CD4-positive, alpha-beta T cell (primary cell): Measurements from ENCODE around the gene HADH. TPM values are rescaled to one million over a fixed set of nuclear protein-coding genes. Genes with fewer than 3 reads are reported as not detected.

Experiments
- ATAC-seq: fragments of 200-7000 bp; cut with Tn5 transposase; one replicate; pipeline ENCODE4 v1.10.0; 2022; ENCODE audit warnings: mild to moderate bottlenecking; ENCODE audit not compliant: poor library complexity
- CTCF ChIA-PET: fragments of 350-600 bp; sonication (Branson Sonifier 250); formaldehyde crosslinking; loops from one replicate; lab custom pipeline; 2021; ENCODE audit warnings: antibody characterized with exemption, inconsistent platforms; lab: Charles Lee
- POLR2A ChIA-PET: fragments of 350-600 bp; sonication (Branson Sonifier 250); formaldehyde crosslinking; loops from one replicate; lab custom pipeline; 2021; ENCODE audit warnings: antibody characterized with exemption, inconsistent platforms; lab: Charles Lee
- DNase-seq, 14 experiments: peaks; one replicate each; pipeline ENCODE4 v3.0.0-alpha.2; 2013 to 2020; ENCODE audit warnings: mixed read lengths in 2 of 14
- H3K27ac ChIP-seq, 2 donors: one replicate each; pipeline versions ENCODE4 v1.5.1 to v1.7.0; 2013; ENCODE audit warnings: low read length in 2 of 2, low read depth in 1 of 2, mild to moderate bottlenecking in 1 of 2
- H3K27me3 ChIP-seq, 2 experiments: 1 replicate in 1 of 2; 2 replicates in 1 of 2; pipeline versions ENCODE4 v1.6.1 to v1.7.0; 2013; ENCODE audit warnings: low read length in 2 of 2, control low read depth in 1 of 2, mild to moderate bottlenecking in 1 of 2, moderate library complexity in 1 of 2; ENCODE audit not compliant: insufficient read depth in 2 of 2, control insufficient read depth in 1 of 2
- H3K36me3 ChIP-seq: one replicate; pipeline ENCODE4 v1.6.1; 2013; ENCODE audit warnings: low read length, control low read depth; ENCODE audit not compliant: insufficient read depth
- H3K4me1 ChIP-seq: one replicate; pipeline ENCODE4 v1.6.1; 2013; ENCODE audit warnings: low read length, control low read depth; ENCODE audit not compliant: insufficient read depth
- H3K4me3 ChIP-seq: one replicate; pipeline ENCODE4 v1.5.1; 2013; ENCODE audit warnings: mild to moderate bottlenecking, low read length, moderate library complexity
- H3K9me3 ChIP-seq, 2 experiments: 1 replicate in 1 of 2; 2 replicates in 1 of 2; pipeline versions ENCODE4 v1.6.1 to v1.7.0; 2013; ENCODE audit warnings: low read length in 2 of 2, mild to moderate bottlenecking in 2 of 2, control low read depth in 1 of 2, moderate library complexity in 1 of 2; ENCODE audit not compliant: control insufficient read depth in 1 of 2, insufficient read depth in 1 of 2
- H3K27ac Mint-ChIP-seq: one replicate; pipeline ENCODE4 v1.8.0; 2020; ENCODE audit warnings: mixed read lengths
- H3K27me3 Mint-ChIP-seq: one replicate; pipeline ENCODE4 v1.8.0; 2021; ENCODE audit warnings: mixed read lengths
- H3K36me3 Mint-ChIP-seq: one replicate; pipeline ENCODE4 v1.8.0; 2021; ENCODE audit warnings: low read depth, mixed read lengths
- H3K4me1 Mint-ChIP-seq: one replicate; pipeline ENCODE4 v1.8.0; 2021; ENCODE audit warnings: low read depth, mixed read lengths
- H3K4me3 Mint-ChIP-seq: one replicate; pipeline ENCODE4 v1.8.0; 2020; ENCODE audit warnings: mild to moderate bottlenecking, mixed read lengths
- H3K9me3 Mint-ChIP-seq: one replicate; pipeline ENCODE4 v1.8.0; 2020; ENCODE audit warnings: mixed read lengths
- intact Hi-C, 2 experiments: fragments of 100-400 bp; cut with DNase I in 1 of 2; cut with micrococcal nuclease in 1 of 2; formaldehyde crosslinking; loops; one replicate each; pipeline versions ENCODE4 v1.15.1 to v1.9.0; 2023 to 2025; cut with DNase I, micrococcal nuclease
- total RNA-seq, 174 experiments: library from RNA in 2 of 174; stranded (reverse) in 2 of 174; gene quantifications; one replicate each; pipeline ENCODE4 v1.2.3 and lab custom pipeline; 2021 to 2026
- TF ChIP-seq, protein P1 (sequence below): fragments of 200-600 bp; IDR thresholded peaks from one replicate; pipeline ENCODE4 v1.8.0; 2022; ENCODE audit warnings: antibody characterized with exemption, mild to moderate bottlenecking

The HADH gene
- total RNA-seq, 2 experiments from 2014 or later: 16.1 to 16.3 TPM

GRCh38 chr4:108047199-108047598 is 57.5 kb downstream of the HADH start:
- ATAC-seq (no peak), DNase-seq (no peak)
- Mint-ChIP-seq H3K27me3 (no peaks in the 10 kb centered on the region), H3K4me3 (no peak overlapping the region), H3K27ac (peak overlapping the region; percentile 93), H3K9me3 (no peaks in the 10 kb centered on the region), H3K4me1 (peaks cover 84% of the 10 kb centered on the region), H3K36me3 (peaks cover 71% of the 10 kb centered on the region)
- POLR2A ChIA-PET: interaction anchor here (1.6 to 4.4 kb wide), 4 partner anchors 12 to 84 kb away, joined by 4 to 27 read pairs (median 17); no protein-coding TSS in a partner anchor
- Histone ChIP-seq H3K9me3 (no peaks in the 10 kb centered on the region), H3K4me3 (no peak overlapping the region), H3K27me3 (no peaks in the 10 kb centered on the region), H3K4me1 (peaks cover 47% of the 10 kb centered on the region), H3K27ac (peak overlapping the region in 1 of 2 donors; percentile 16), H3K36me3 (peaks cover 50% of the 10 kb centered on the region)
- CTCF ChIA-PET: interaction anchor here (0.5 to 2.0 kb wide), 3 partner anchors 17 to 525 kb away, joined by 3 to 7 read pairs (median 6); no protein-coding TSS in a partner anchor
- intact Hi-C loops: no loop called here
- TF ChIP-seq, protein P1, sequence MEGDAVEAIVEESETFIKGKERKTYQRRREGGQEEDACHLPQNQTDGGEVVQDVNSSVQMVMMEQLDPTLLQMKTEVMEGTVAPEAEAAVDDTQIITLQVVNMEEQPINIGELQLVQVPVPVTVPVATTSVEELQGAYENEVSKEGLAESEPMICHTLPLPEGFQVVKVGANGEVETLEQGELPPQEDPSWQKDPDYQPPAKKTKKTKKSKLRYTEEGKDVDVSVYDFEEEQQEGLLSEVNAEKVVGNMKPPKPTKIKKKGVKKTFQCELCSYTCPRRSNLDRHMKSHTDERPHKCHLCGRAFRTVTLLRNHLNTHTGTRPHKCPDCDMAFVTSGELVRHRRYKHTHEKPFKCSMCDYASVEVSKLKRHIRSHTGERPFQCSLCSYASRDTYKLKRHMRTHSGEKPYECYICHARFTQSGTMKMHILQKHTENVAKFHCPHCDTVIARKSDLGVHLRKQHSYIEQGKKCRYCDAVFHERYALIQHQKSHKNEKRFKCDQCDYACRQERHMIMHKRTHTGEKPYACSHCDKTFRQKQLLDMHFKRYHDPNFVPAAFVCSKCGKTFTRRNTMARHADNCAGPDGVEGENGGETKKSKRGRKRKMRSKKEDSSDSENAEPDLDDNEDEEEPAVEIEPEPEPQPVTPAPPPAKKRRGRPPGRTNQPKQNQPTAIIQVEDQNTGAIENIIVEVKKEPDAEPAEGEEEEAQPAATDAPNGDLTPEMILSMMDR: no peak

DNA sequence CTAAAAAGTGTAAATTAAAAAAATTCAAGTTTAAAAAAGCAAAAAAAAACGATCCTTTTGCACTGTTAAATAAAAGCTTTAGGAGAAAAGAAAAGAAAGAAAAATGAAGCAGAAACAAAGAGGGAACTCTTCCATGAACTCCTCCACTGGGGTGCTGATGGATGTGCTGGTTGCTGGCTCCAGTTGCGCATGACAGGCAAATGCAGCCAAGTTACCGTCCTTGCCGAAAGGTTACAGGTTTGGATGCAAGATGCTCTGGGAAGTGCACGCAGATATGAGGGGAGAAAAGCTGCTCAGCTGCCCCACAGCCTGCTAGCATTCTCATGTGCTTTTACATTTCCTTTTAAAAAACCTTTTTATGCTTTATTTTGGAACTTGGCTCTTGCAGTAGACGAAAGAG is 58.5 kb downstream of the HADH start:
- no peak overlapping the region for H3K4me3 ChIP-seq
- H3K4me1 Mint-ChIP-seq: peaks cover 88% of the 10 kb centered on the region

DNA sequence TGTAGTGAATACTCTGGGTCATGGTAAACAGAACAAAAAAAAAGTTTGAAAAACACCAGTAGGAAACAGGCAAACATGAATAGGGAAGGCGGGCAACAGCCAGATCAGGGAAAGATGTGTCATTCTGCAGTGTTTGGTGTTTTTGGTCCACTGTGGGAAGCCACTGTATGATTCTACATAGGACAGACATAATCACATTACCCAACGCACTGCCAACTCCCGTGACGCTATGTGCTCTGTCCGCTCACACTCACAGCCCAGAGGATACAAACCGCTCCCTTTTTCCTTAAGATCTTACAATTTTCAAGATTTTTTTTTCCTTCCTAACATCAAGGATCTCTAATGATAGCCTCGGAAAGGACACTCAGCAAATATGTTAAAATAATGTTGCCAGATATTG is 59.3 kb downstream of the HADH start:
- intact Hi-C loops: loop anchor here in 1 of 2 experiments (1.0 to 2.0 kb wide), 2 partner anchors 19 to 22 kb away; no protein-coding TSS in a partner anchor
- Histone ChIP-seq H3K4me3 (peak overlapping the region; percentile 36), H3K9me3 (no peaks in the 10 kb centered on the region), H3K27ac (peak overlapping the region; percentile 56 to 61), H3K36me3 (peaks cover 67% of the 10 kb centered on the region), H3K4me1 (peaks cover 53% of the 10 kb centered on the region), H3K27me3 (no peaks in the 10 kb centered on the region)
- ChIA-PET CTCF (interaction anchor here (3.0 kb wide), 1 partner anchor 18 kb away, joined by 16 read pairs; no protein-coding TSS in a partner anchor), POLR2A (interaction anchor here (1.1 to 3.5 kb wide), 5 partner anchors 11 to 120 kb away, joined by 3 to 15 read pairs (median 6); partner anchors contain the start of gene LEF1)
- no peaks in the 10 kb centered on the region for H3K27me3 Mint-ChIP-seq
- H3K27ac Mint-ChIP-seq: peak overlapping the region; percentile 93
- peaks cover 89% of the 10 kb centered on the region for H3K36me3 Mint-ChIP-seq
- TF ChIP-seq, protein P1: no peak
- peak overlapping the region; percentile 87 for H3K4me3 Mint-ChIP-seq
- H3K4me1 Mint-ChIP-seq: peaks cover 88% of the 10 kb centered on the region
- no peak for ATAC-seq
- no peaks in the 10 kb centered on the region for H3K9me3 Mint-ChIP-seq
- DNase-seq: no peak

More for the DNA sequence above, 58.5 kb downstream of the HADH start:
- no peaks in the 10 kb centered on the region for H3K27me3 Mint-ChIP-seq
- H3K4me1 ChIP-seq: peaks cover 51% of the 10 kb centered on the region
- H3K9me3 ChIP-seq: no peaks in the 10 kb centered on the region
- no peaks in the 10 kb centered on the region for H3K27me3 ChIP-seq
- DNase-seq (no peak), ATAC-seq (no peak)
- no peaks in the 10 kb centered on the region for H3K9me3 Mint-ChIP-seq
- peak overlapping the region; percentile 93 for H3K27ac Mint-ChIP-seq
- peaks cover 81% of the 10 kb centered on the region for H3K36me3 Mint-ChIP-seq
- TF ChIP-seq, protein P1: no peak
- peaks cover 59% of the 10 kb centered on the region for H3K36me3 ChIP-seq
- intact Hi-C loops: loop anchor here in 1 of 2 experiments (2.0 kb wide), 1 partner anchor 23 kb away; no protein-coding TSS in a partner anchor
- H3K27ac ChIP-seq: no peak overlapping the region
- POLR2A ChIA-PET: interaction anchor here (0.7 to 3.5 kb wide), 2 partner anchors 11 to 75 kb away, joined by 3 to 15 read pairs; no protein-coding TSS in a partner anchor
- H3K4me3 Mint-ChIP-seq: no peak overlapping the region
- CTCF ChIA-PET: interaction anchor here (0.7 to 3.0 kb wide), 2 partner anchors 18 to 19 kb away, joined by 3 to 16 read pairs; no protein-coding TSS in a partner anchor
